SU-DHL-6 (cell line): ENCODE data around the gene PRB2.
"Not testable (repeated sequence)": the region's sequence is repeated elsewhere in the genome, so short reads cannot be mapped to it uniquely, and the experiment has no call there.

ENCODE experiments used
- H2AFZ ChIP-seq: fragments of 200-600 bp; sonication (generic); 2 replicates; pipeline ENCODE4 v1.6.1; 2014; ENCODE audit warnings: low read depth, mild to moderate bottlenecking, moderate library complexity, mixed read lengths, antibody characterized with exemption, low read length; ENCODE audit not compliant: severe bottlenecking
- H3F3A ChIP-seq: fragments of 200-600 bp; shearing (Covaris generic); 2 replicates; pipeline ENCODE4 v1.6.0; 2016; ENCODE audit warnings: antibody characterized with exemption, mild to moderate bottlenecking; ENCODE audit not compliant: insufficient read depth
- H3K27ac ChIP-seq: fragments of 200-600 bp; sonication (generic); 2 replicates; pipeline ENCODE4 v1.5.1; 2016; ENCODE audit warnings: low read depth, mild to moderate bottlenecking, low read length, moderate library complexity, mixed read lengths
- H3K27me3 ChIP-seq: fragments of 200-600 bp; sonication (generic), shearing (Covaris generic); 2 replicates; pipeline ENCODE4 v1.6.0; 2014; ENCODE audit warnings: mild to moderate bottlenecking, low read length
- H3K36me3 ChIP-seq: fragments of 200-600 bp; sonication (generic); 2 replicates; pipeline ENCODE4 v1.6.1; 2014; ENCODE audit warnings: mild to moderate bottlenecking, low read length, mixed read lengths
- H3K4me2 ChIP-seq: fragments of 300-600, 200-600 bp; shearing (Covaris generic), sonication (generic); 2 replicates; pipeline ENCODE4 v1.6.0; 2014; ENCODE audit warnings: low read length, low read depth, mild to moderate bottlenecking; ENCODE audit not compliant: poor library complexity, severe bottlenecking
- H3K4me3 ChIP-seq: fragments of 200-600 bp; sonication (generic); 2 replicates; pipeline ENCODE4 v1.5.1; 2014; ENCODE audit warnings: antibody characterized with exemption, low read length, mild to moderate bottlenecking, mixed read lengths; ENCODE audit not compliant: insufficient read depth, poor library complexity, severe bottlenecking
- H3K79me2 ChIP-seq: fragments of 200-600 bp; sonication (generic); 2 replicates; pipeline ENCODE4 v1.6.1; 2014; ENCODE audit warnings: mild to moderate bottlenecking, low read length, moderate library complexity; ENCODE audit not compliant: insufficient read depth
- H3K9ac ChIP-seq: fragments of 200-600 bp; sonication (generic); 2 replicates; pipeline ENCODE4 v1.7.0; 2014; ENCODE audit warnings: mild to moderate bottlenecking, low read length
- H3K9me2 ChIP-seq: fragments of 200-600 bp; sonication (generic); replicated peaks from 2 replicates; pipeline ENCODE4 v1.6.1; 2014; ENCODE audit warnings: low read length; ENCODE audit not compliant: insufficient read depth
- H3K9me3 ChIP-seq: fragments of 200-600 bp; sonication (generic); 2 replicates; pipeline ENCODE4 v1.6.1; 2014; ENCODE audit warnings: low read length, mixed read lengths; ENCODE audit not compliant: insufficient read depth
- H4K20me1 ChIP-seq: fragments of 200-600 bp; sonication (generic); 2 replicates; pipeline ENCODE4 v1.6.1; 2014; ENCODE audit warnings: low read depth, mild to moderate bottlenecking, antibody characterized with exemption, low read length, moderate library complexity, mixed read lengths
- EZH2phosphoT487 ChIP-seq: fragments of 200-600 bp; sonication (generic), shearing (Covaris generic); conservative IDR thresholded peaks from 2 replicates; pipeline ENCODE4 v1.6.1; 2018; ENCODE audit warnings: mild to moderate bottlenecking, antibody characterized with exemption, low read length, moderate library complexity, mixed read lengths
- TF ChIP-seq, protein P1 (sequence below): fragments of 200-600 bp; sonication (generic); IDR thresholded peaks from one replicate; pipeline ENCODE4 v1.5.1; 2017; ENCODE audit warnings: antibody characterized with exemption, mild to moderate bottlenecking, low read length, moderate library complexity; ENCODE audit not compliant: insufficient read depth, poor library complexity, severe bottlenecking

Gene PRB2

DNA sequence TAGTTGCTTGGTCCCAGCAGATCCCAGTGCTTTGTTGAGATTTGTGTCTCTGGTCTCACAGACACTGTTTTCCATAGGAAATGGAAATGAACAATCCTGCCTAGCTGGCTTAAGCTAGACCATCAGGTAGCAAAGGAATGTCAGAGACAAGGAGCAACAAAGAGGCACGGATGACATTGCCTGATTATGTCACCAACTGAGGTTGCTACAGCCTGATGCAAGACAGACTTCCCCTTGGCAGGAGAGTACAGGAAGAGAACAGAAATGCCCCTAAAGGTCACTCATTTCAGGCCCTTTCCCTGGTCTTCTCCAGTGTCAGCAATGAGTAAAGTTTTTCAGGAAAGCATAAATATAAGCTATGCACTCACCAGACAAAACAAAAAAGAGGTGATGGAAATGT, 2.0 kb upstream of the PRB2 start:
- Histone ChIP-seq H3K79me2 (no peaks in the 10 kb centered on the region), H3K27me3 (no peaks in the 10 kb centered on the region), H4K20me1 (no peaks in the 10 kb centered on the region), H3K4me3 (no peak overlapping the region), H3K36me3 (no peaks in the 10 kb centered on the region), H3K9me2 (no peaks in the 10 kb centered on the region), H2AFZ (no peak overlapping the region), H3K9me3 (no peaks in the 10 kb centered on the region), H3K4me2 (no peak overlapping the region), H3K9ac (no peak overlapping the region), H3K27ac (no peak overlapping the region), H3F3A (no peaks in the 10 kb centered on the region)
- TF ChIP-seq EZH2phosphoT487: no peak
- TF ChIP-seq, protein P1, sequence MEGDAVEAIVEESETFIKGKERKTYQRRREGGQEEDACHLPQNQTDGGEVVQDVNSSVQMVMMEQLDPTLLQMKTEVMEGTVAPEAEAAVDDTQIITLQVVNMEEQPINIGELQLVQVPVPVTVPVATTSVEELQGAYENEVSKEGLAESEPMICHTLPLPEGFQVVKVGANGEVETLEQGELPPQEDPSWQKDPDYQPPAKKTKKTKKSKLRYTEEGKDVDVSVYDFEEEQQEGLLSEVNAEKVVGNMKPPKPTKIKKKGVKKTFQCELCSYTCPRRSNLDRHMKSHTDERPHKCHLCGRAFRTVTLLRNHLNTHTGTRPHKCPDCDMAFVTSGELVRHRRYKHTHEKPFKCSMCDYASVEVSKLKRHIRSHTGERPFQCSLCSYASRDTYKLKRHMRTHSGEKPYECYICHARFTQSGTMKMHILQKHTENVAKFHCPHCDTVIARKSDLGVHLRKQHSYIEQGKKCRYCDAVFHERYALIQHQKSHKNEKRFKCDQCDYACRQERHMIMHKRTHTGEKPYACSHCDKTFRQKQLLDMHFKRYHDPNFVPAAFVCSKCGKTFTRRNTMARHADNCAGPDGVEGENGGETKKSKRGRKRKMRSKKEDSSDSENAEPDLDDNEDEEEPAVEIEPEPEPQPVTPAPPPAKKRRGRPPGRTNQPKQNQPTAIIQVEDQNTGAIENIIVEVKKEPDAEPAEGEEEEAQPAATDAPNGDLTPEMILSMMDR: no peak

DNA sequence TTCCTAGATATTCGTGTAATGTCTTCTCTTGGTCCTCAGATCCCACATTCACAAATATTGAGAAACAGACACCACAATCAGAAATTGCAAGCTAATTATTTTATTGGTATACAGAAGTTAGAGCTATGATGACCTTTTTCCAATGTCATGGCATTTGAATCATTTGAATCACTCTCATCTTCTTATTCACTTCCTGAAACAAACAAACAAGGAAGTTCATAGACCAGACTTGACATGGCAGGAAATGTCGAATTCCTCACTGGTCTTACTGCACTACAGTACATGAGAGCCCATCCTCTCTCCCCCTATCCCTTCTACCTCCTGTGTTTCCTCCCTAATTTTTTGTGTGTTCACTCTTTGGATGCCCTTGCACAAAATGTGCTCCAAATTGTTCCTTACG, 3.9 kb downstream of the PRB2 start:
- not testable (repeated sequence) for H3K9me2 ChIP-seq, H3K27me3 ChIP-seq, H3K4me2 ChIP-seq, H3K4me3 ChIP-seq, H3K9me3 ChIP-seq, H2AFZ ChIP-seq, H3K9ac ChIP-seq, H4K20me1 ChIP-seq, H3F3A ChIP-seq, H3K27ac ChIP-seq, H3K79me2 ChIP-seq, H3K36me3 ChIP-seq

DNA sequence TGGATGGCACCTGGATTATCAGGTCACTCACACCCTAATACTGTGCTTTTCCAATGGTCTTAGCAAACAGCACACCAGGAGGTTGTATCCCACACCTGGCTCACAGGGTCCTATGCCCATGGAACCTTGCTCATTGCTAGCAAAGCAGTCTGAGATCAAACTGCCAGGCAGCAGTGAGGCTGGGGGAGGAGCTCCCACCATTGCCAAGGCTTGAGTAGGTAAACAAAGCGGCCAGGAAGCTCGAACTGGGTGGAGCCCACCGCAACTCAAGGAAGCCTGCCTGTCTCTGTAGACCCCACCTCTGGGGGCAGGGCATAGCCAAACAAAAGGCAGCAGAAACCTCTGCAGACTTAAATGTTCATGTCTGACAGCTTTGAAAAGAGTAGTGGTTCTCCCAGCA, 17.9 kb downstream of the PRB2 start:
- H3K4me2 ChIP-seq, H3K9me2 ChIP-seq, H2AFZ ChIP-seq, H4K20me1 ChIP-seq, H3K27ac ChIP-seq, H3K79me2 ChIP-seq, H3F3A ChIP-seq, H3K9me3 ChIP-seq, H3K36me3 ChIP-seq, H3K4me3 ChIP-seq, H3K9ac ChIP-seq, H3K27me3 ChIP-seq: not testable (repeated sequence)

DNA sequence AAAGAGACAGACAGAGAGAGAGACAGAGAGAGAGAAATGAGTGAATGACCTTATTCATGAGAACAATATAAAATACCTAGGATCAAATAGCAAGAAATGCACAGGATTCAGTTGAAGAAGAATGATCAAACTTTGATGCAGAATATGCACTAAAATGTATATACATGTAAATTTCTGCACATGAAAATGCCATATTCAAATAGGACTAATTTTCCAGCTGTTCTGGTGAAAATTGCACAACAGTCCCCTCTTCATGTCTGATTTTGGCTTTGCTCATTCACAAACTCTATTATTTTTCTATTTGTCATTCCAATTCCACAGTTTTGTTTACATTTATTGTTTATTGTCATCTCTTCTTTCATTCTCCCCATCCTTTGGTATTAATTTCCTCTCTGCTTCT, 34.2 kb downstream of the PRB2 start:
- Histone ChIP-seq H3K79me2 (no peaks in the 10 kb centered on the region), H2AFZ (no peak overlapping the region), H4K20me1 (no peaks in the 10 kb centered on the region), H3K9me2 (no peaks in the 10 kb centered on the region), H3K4me3 (no peak overlapping the region), H3K36me3 (no peaks in the 10 kb centered on the region), H3K9ac (no peak overlapping the region), H3K9me3 (no peaks in the 10 kb centered on the region), H3F3A (no peaks in the 10 kb centered on the region), H3K4me2 (no peak overlapping the region), H3K27me3 (no peaks in the 10 kb centered on the region), H3K27ac (no peak overlapping the region)
- TF ChIP-seq EZH2phosphoT487: no peak
- TF ChIP-seq, protein P1: no peak

DNA sequence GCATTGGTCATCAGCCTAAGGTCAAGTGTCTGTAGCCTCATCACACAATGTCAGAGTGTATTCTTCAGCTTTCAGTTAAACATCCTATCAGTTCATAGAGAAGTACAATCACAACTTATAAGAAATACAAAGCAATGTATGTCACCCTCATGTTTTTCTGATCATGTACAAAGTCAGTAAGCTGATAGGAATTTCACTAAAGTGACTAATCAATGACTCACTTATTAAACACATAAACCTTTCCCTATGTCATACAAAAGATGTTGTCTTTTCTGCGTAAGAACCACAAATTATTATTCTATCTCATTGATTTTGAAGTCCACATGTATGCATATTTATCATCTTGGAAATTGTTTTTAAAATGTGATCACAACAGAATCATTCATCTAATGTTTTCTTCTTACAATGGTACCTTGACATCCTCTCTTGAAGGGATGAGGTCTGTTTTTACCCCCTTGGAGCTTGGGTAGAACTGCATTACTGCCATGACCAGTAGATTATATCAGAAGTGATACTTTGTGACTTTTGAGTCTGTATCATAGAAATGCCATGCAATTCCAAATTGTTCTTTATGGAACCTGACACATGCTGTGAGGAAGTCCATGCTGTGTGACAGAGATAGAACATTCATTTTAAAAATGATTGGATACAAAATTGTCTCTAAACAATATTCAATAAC, 35.0 kb downstream of the PRB2 start:
- not testable (repeated sequence) for H3K9me3 ChIP-seq, H3K27me3 ChIP-seq, H3K27ac ChIP-seq, H3K9me2 ChIP-seq, H3K4me2 ChIP-seq, H3K36me3 ChIP-seq, H2AFZ ChIP-seq, H4K20me1 ChIP-seq, H3K9ac ChIP-seq, H3F3A ChIP-seq, H3K79me2 ChIP-seq, H3K4me3 ChIP-seq

DNA sequence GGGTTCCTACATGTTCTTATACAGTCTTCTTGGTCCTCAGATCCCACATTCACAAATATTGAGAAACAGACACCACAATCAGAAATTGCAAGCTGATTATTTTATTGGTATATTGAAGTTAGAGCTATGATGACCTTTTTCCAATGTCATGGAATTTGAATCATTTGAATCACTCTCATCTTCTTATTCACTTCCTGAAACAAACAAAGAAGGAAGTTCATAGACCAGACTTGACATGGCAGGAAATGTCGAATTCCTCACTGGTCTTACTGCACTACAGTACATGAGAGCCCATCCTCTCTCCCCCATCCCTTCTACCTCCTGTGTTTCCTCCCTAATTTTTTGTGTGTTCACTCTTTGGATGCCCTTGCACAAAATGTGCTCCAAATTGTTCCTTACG, 43.6 kb downstream of the PRB2 start:
- H3K79me2 ChIP-seq, H3K4me3 ChIP-seq, H3K9ac ChIP-seq, H3K27ac ChIP-seq, H3K9me2 ChIP-seq, H3K9me3 ChIP-seq, H2AFZ ChIP-seq, H4K20me1 ChIP-seq, H3K27me3 ChIP-seq, H3F3A ChIP-seq, H3K4me2 ChIP-seq, H3K36me3 ChIP-seq: not testable (repeated sequence)
